OCI-LY3 (cell line): Measurements from ENCODE around the gene CCDC3.

ENCODE experiments used
- H2AFZ ChIP-seq: fragments of 200-600, 300-600 bp; shearing (Covaris generic); 2 replicates; pipeline ENCODE4 v1.6.0; 2014; ENCODE audit warnings: antibody characterized with exemption, low read depth, low read length
- H3K27ac ChIP-seq: fragments of 200-600, 300-600 bp; sonication (generic); 2 replicates; pipeline ENCODE4 v1.5.1; 2014; ENCODE audit warnings: mild to moderate bottlenecking, low read length, moderate library complexity, mixed read lengths
- H3K27me3 ChIP-seq: fragments of 200-600, 300-600 bp; sonication (generic); 2 replicates; pipeline ENCODE4 v1.6.1; 2014; ENCODE audit warnings: low read depth, low read length, mixed read lengths
- H3K36me3 ChIP-seq: fragments of 200-600, 300-600 bp; sonication (generic); replicated peaks from 2 replicates; pipeline ENCODE3; 2014; ENCODE audit warnings: low read depth, low read length, mixed read lengths
- H3K4me1 ChIP-seq: fragments of 300-600, 200-600 bp; sonication (generic); 2 replicates; pipeline ENCODE4 v1.6.1; 2014; ENCODE audit warnings: low read length, mixed read lengths
- H3K4me2 ChIP-seq: fragments of 200-600, 300-600 bp; sonication (generic); 2 replicates; pipeline ENCODE4 v1.6.1; 2014; ENCODE audit warnings: low read length, mixed read lengths
- H3K4me3 ChIP-seq: fragments of 300-600, 200-600 bp; sonication (generic); 2 replicates; pipeline ENCODE4 v1.5.1; 2014; ENCODE audit warnings: antibody characterized with exemption, mild to moderate bottlenecking, low read length, moderate library complexity
- H3K79me2 ChIP-seq: fragments of 300-600, 200-600 bp; shearing (Covaris generic); 2 replicates; pipeline ENCODE4 v1.6.1; 2014; ENCODE audit warnings: mild to moderate bottlenecking, low read length, mixed read lengths
- H3K9ac ChIP-seq: fragments of 300-600, 200-600 bp; shearing (Covaris generic); 2 replicates; pipeline ENCODE4 v1.6.0; 2014; ENCODE audit warnings: mild to moderate bottlenecking, low read length, moderate library complexity
- H3K9me3 ChIP-seq: fragments of 200-600, 300-600 bp; shearing (Covaris generic); 2 replicates; pipeline ENCODE4 v1.6.1; 2014; ENCODE audit warnings: low read length, mixed read lengths; ENCODE audit not compliant: insufficient read depth
- H4K20me1 ChIP-seq: fragments of 200-600, 300-600 bp; sonication (generic); 2 replicates; pipeline ENCODE4 v1.6.1; 2016; ENCODE audit warnings: low read length, mixed read lengths; ENCODE audit not compliant: insufficient read depth
- EZH2phosphoT487 ChIP-seq: fragments of 200-600 bp; shearing (Covaris generic); IDR thresholded peaks from 2 replicates; pipeline ENCODE4 v1.6.1; 2018; ENCODE audit warnings: antibody characterized with exemption, mixed run types, low read depth
- TF ChIP-seq, protein P1 (sequence below): fragments of 200-600, 300-600 bp; sonication (generic); IDR thresholded peaks from 2 replicates; pipeline ENCODE4 v1.5.1; 2014; ENCODE audit warnings: antibody characterized with exemption, low read length, low read depth

Gene CCDC3

DNA sequence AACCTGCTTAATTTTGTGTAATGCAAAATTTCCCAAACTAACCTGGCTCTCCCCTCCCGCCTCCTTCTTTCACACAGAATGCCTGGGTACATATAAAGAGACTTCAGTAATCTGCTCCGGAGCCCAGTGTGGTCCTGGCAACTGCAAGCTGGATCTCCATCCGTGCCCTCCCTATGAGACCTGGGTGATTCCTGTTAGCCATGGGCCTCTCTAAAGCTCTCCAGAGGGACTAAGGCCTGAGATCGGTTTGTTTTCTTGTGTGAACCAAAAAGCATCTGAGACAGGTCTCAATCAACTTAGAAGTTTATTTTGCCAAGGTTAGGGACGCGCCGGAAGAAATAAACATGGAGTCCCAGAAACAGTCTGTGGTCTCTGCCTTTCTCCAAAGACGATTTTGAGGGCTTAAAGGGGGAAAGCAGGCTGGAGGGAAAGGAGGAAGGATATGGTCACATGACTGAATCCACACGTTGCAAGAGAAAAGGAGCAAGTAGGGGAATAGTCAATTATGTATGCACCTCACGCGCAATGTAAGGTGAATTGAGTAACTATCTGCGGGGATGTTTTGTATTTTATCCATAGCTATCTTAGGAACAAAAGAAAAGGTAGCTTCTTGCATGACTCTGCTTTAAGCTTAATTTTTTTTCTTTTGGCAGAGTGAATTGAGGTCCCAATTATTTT lies 46.2 kb upstream of the CCDC3 start:
- no peaks in the 10 kb centered on the region for H3K79me2 ChIP-seq
- no peaks in the 10 kb centered on the region for H3K27me3 ChIP-seq
- H3K4me1 ChIP-seq = no peaks in the 10 kb centered on the region
- H3K4me3 ChIP-seq = no peak overlapping the region
- TF ChIP-seq, protein P1, sequence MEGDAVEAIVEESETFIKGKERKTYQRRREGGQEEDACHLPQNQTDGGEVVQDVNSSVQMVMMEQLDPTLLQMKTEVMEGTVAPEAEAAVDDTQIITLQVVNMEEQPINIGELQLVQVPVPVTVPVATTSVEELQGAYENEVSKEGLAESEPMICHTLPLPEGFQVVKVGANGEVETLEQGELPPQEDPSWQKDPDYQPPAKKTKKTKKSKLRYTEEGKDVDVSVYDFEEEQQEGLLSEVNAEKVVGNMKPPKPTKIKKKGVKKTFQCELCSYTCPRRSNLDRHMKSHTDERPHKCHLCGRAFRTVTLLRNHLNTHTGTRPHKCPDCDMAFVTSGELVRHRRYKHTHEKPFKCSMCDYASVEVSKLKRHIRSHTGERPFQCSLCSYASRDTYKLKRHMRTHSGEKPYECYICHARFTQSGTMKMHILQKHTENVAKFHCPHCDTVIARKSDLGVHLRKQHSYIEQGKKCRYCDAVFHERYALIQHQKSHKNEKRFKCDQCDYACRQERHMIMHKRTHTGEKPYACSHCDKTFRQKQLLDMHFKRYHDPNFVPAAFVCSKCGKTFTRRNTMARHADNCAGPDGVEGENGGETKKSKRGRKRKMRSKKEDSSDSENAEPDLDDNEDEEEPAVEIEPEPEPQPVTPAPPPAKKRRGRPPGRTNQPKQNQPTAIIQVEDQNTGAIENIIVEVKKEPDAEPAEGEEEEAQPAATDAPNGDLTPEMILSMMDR = no peak
- no peak for TF ChIP-seq EZH2phosphoT487
- no peak overlapping the region for H3K4me2 ChIP-seq
- no peak overlapping the region for H2AFZ ChIP-seq
- no peaks in the 10 kb centered on the region for H3K36me3 ChIP-seq
- no peak overlapping the region for H3K9ac ChIP-seq
- no peak overlapping the region for H3K27ac ChIP-seq
- H4K20me1 ChIP-seq = no peaks in the 10 kb centered on the region
- H3K9me3 ChIP-seq = no peaks in the 10 kb centered on the region

DNA sequence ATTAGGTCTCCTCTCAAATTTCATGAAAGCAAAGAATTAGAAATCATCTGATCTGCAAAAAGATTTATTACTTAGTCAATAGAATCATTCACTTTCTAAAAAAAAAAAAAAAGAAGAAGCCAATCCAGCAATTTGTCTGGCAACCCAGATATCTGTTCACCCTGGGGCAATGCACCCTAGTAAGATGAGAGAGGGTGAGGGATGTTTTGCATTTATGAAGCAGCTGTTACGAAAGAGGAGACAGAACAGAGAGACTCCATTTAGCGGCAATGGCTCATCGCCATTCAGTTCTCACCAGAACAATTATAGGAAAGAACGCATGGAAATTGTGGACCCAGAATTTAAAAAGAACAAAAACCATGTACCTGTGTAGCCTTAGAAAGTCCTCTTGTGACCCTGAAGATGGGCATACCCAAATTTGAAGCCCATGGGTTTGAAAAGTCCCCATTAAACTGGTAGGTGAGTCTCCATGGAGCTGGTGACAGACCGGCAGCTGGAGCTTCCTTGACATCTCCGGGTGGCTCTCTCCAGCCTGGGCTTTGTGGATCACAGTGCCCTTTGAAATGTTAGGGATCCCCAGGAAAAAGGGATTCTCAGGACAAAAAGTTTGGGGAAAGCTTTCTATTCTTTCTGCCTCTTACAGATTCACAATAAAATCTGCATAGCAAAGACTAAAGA lies 45.5 kb upstream of the CCDC3 start:
- H4K20me1 ChIP-seq = no peaks in the 10 kb centered on the region
- H3K4me2 ChIP-seq = no peak overlapping the region
- no peaks in the 10 kb centered on the region for H3K27me3 ChIP-seq
- no peak overlapping the region for H3K27ac ChIP-seq
- no peaks in the 10 kb centered on the region for H3K4me1 ChIP-seq
- H3K79me2 ChIP-seq = no peaks in the 10 kb centered on the region
- H3K36me3 ChIP-seq = no peaks in the 10 kb centered on the region
- no peak overlapping the region for H3K9ac ChIP-seq
- TF ChIP-seq EZH2phosphoT487 = no peak
- TF ChIP-seq, protein P1 = no peak
- no peaks in the 10 kb centered on the region for H3K9me3 ChIP-seq
- H3K4me3 ChIP-seq = no peak overlapping the region
- no peak overlapping the region for H2AFZ ChIP-seq

DNA sequence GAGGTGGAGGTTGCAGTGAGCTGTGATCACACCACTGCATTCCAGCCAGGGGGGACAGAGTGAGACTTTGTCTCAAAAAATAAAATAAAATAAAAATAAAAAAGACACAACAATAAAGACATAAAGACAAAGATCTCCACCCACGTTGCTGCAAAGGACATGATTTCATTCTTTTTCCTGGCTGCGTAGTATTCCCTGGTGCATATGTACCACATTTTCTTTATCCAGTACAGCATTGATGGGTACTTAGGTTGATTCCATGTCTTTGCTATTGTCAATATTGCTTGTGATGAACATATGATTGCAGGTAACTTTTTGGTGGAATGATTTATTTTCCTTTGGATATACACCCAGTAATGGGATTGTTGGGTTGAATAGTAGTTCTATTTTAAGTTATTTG lies 42.0 kb upstream of the CCDC3 start:
- no peaks in the 10 kb centered on the region for H3K4me1 ChIP-seq
- TF ChIP-seq, protein P1 = no peak
- TF ChIP-seq EZH2phosphoT487 = no peak
- H4K20me1 ChIP-seq = no peaks in the 10 kb centered on the region
- H3K36me3 ChIP-seq = no peaks in the 10 kb centered on the region
- no peak overlapping the region for H3K4me2 ChIP-seq
- H3K9me3 ChIP-seq = no peaks in the 10 kb centered on the region
- H3K79me2 ChIP-seq = no peaks in the 10 kb centered on the region
- no peaks in the 10 kb centered on the region for H3K27me3 ChIP-seq
- H3K9ac ChIP-seq = no peak overlapping the region
- H3K27ac ChIP-seq = no peak overlapping the region
- H3K4me3 ChIP-seq = no peak overlapping the region
- H2AFZ ChIP-seq = no peak overlapping the region

- Histone ChIP-seq H3K4me1 (no peaks in the 10 kb centered on the region), H3K9ac (no peak overlapping the region), H3K36me3 (no peaks in the 10 kb centered on the region), H3K27me3 (no peaks in the 10 kb centered on the region), H3K4me3 (no peak overlapping the region), H3K4me2 (no peak overlapping the region), H3K27ac (no peak overlapping the region), H4K20me1 (no peaks in the 10 kb centered on the region), H3K9me3 (no peaks in the 10 kb centered on the region), H2AFZ (no peak overlapping the region), H3K79me2 (no peaks in the 10 kb centered on the region)
- TF ChIP-seq EZH2phosphoT487 = no peak
- TF ChIP-seq, protein P1 = no peak
These were observed 38.2 kb upstream of the CCDC3 start for GRCh38 chr10:13039761-13040160.
